ENCODE results near the gene TRMO. TPM values are rescaled to one million over a fixed set of nuclear protein-coding genes. Genes with fewer than 3 reads are reported as not detected.

TRMO gene
- total and polyA plus RNA-seq, 2 of the 8 experiments (the other 6 are each of a cell fraction or from before 2014, with no cell fraction given): 4.6 to 5.6 TPM

DNA sequence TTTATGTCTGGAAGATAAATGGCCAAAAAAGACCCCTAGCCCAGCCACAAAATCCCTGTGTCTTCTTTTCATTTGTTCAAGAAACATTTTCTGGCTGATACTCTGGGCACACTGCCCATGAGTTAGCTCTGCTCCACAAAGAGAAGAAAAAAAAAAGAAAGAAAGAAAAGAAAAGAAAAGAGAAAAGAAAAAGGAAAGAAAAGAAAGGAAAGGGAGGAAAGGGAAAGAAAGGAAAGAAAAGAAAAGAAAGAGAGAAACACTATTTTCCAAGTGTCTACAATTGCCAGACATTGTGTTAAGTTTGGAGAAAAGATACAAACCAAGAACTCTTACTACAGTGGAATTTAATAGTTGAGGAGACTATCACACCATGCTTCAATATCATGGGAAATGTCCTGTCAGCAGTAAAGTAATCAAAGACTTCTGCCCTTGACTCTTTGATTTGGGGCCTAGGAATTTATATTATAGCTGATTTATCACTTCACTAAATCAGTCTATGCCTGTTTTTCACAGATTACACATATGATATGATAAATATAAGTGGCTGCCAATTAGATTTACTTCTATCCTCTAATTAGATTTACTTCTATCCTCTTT lies 3.0 kb downstream of the TRMO start:
- Histone ChIP-seq H3K23ac (ENCODE audit: insufficient read length) (no peak overlapping the region), H2BK12ac (ENCODE audit: low read depth, low read length) (no peak overlapping the region), H3K4me3 (ENCODE audit: extremely low read depth in 1 of 4, insufficient read depth in 2 of 4, low read depth in 3 of 4, low read length in 4 of 4) (no peak overlapping the region), H3K14ac (ENCODE audit: insufficient read length) (no peak overlapping the region), H3K18ac (ENCODE audit: extremely low read depth, low read length) (no peak overlapping the region), H2BK5ac (ENCODE audit: low read depth, low read length) (no peak overlapping the region), H3K23me2 (ENCODE audit: low read depth, low read length) (peaks cover 8% of the 10 kb centered on the region), H3K27me3 (replicated peaks in 1 of 4; ENCODE audit: control insufficient read depth in 3 of 4, extremely low read depth in 1 of 4, insufficient read depth in 3 of 4, low read length in 3 of 4) (no peaks in the 10 kb centered on the region; a peak in 1 of 7 replicates), H2BK15ac (ENCODE audit: low read length) (no peak overlapping the region), H3K79me1 (ENCODE audit: low read depth, low read length) (no peaks in the 10 kb centered on the region), H4K91ac (replicated peaks; ENCODE audit: insufficient read length, low read length) (no peak overlapping the region), H3K4me1 (replicated peaks in 1 of 4; ENCODE audit: control insufficient read depth in 3 of 4, insufficient read depth in 4 of 4, low read length in 3 of 4) (no peaks in the 10 kb centered on the region; a peak in 1 of 7 replicates), H2BK120ac (replicated peaks; ENCODE audit: low read depth, low read length) (no peak overlapping the region), H2AK5ac (ENCODE audit: low read depth, low read length) (no peak overlapping the region), H3K79me2 (ENCODE audit: control insufficient read depth in 1 of 2, insufficient read depth in 2 of 2, low read length in 2 of 2) (no peaks in the 10 kb centered on the region), H3K27ac (ENCODE audit: low read depth, low read length) (no peak overlapping the region), H3K4ac (replicated peaks; ENCODE audit: insufficient read length, low read depth, low read length) (no peak overlapping the region), H3K4me2 (ENCODE audit: insufficient read depth in 1 of 2, low read depth in 2 of 2, low read length in 2 of 2) (no peak overlapping the region), H3K56ac (replicated peaks; ENCODE audit: insufficient read length, low read depth, low read length) (no peak overlapping the region), H4K5ac (ENCODE audit: insufficient read length, low read depth, low read length) (no peak overlapping the region), H4K20me1 (replicated peaks in 1 of 2; ENCODE audit: control insufficient read depth in 1 of 2, insufficient read depth in 2 of 2, low read length in 2 of 2) (peaks cover 0 to 2% of the 10 kb centered on the region in 2 experiments), H3K36me3 (ENCODE audit: control insufficient read depth in 2 of 4, insufficient read depth in 4 of 4, low read length in 3 of 4) (no peaks in the 10 kb centered on the region), H3K9me3 (ENCODE audit: insufficient read depth in 2 of 2, low read depth in 1 of 2, low read length in 1 of 2) (no peaks in the 10 kb centered on the region), H2AFZ (ENCODE audit: low read length) (no peak overlapping the region), H4K8ac (ENCODE audit: extremely low read depth, insufficient read depth, low read length) (no peak overlapping the region), H2BK20ac (ENCODE audit: low read length) (no peak overlapping the region), H3K9ac (replicated peaks in 1 of 4; ENCODE audit: extremely low read depth in 1 of 4, low read depth in 3 of 4, low read length in 3 of 4) (no peak overlapping the region)
- no peak for DNase-seq (ENCODE audit: low read depth in 1 of 2, low spot score in 2 of 2)
- CTCF ChIA-PET (ENCODE audit: partially characterized antibody): interaction anchor here (1.8 kb wide), 1 partner anchor 18 kb away, joined by 5 read pairs; no protein-coding TSS in a partner anchor
- FAIRE-seq: no peak
- POLR2A ChIA-PET (ENCODE audit: partially characterized antibody): no interaction called here
- no peak for TF ChIP-seq KDM1A (IDR thresholded peaks at IDR 0.05; ENCODE audit: borderline replicate concordance, low read length)
- TF ChIP-seq TAF1 (IDR thresholded peaks at IDR 0.05; ENCODE audit: low read depth, low read length): no peak
- TF ChIP-seq BRCA1 (IDR thresholded peaks at IDR 0.05; ENCODE audit: low read depth, low read length): no peak
- TF ChIP-seq, protein P1, sequence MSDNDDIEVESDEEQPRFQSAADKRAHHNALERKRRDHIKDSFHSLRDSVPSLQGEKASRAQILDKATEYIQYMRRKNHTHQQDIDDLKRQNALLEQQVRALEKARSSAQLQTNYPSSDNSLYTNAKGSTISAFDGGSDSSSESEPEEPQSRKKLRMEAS (IDR thresholded peaks at IDR 0.05): no peak

All from H1 (cell line).